ENCODE results near the gene RTN1.

DNA sequence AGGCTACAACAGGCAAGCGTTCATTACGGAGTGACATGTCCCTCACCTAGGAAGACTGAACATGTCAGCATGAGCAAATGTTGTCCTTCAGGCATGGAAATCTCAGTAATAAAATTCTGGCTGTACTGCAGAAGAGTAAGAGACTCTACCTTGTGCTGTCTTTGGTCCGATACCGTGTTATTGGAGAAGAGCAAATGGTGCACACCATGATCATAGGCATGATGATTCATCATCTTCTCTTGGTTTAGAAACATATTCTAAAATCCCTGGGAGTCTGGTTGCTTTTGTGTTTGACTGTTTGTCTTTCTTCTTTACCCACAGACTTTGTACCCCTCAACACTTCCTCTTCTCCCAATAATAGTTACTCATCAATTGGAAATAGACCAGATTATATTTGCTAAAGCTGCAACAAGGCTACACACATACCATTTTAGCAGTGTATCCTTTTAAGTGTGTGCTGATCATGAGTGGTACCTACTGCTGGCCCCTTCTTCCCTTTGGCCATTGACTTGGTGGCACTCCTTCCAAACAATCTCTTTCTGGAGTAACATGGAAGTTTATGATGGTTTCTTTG is 93.5 kb downstream of the RTN1 start:
- TF ChIP-seq CTCF (IDR thresholded peaks at IDR 0.05; ENCODE audit: low read depth, low read length): no peak
- no peak for TF ChIP-seq EZH2phosphoT487 (IDR thresholded peaks at IDR 0.05; ENCODE audit: low read depth)

Data from OCI-LY3 (cell line).